ENCODE data around the gene HABP4. TPM values are rescaled to one million over a fixed set of nuclear protein-coding genes. Genes with fewer than 3 reads are reported as not detected.

Gene HABP4
- total and polyA plus RNA-seq, 9 of the 15 experiments (the other 6 are each of a cell fraction or from before 2014, with no cell fraction given), result 0.38 to 2.4 (median 1.9) TPM

- TF ChIP-seq RBM34 (IDR thresholded peaks at IDR 0.05; ENCODE audit: borderline replicate concordance, insufficient read depth, low read length), result 0 out of 2 replicates have a peak, but pooled peaks have one; percentile 89
- no peak for TF ChIP-seq ELF2 (CRISPR knock-in tag; IDR thresholded peaks at IDR 0.05)
- TF ChIP-seq EP400 (IDR thresholded peaks at IDR 0.05), result peak; percentile 82; the same call in 1 of the 2 replicates
- peak; percentile 82; the same call in 1 of the 2 replicates for TF ChIP-seq E2F5 (CRISPR knock-in tag; IDR thresholded peaks at IDR 0.05)
- TF ChIP-seq FOXK1 (CRISPR knock-in tag; IDR thresholded peaks at IDR 0.05; ENCODE audit: borderline replicate concordance), result peak; percentile 19; the same call in 1 of the 2 replicates
- TF ChIP-seq POLR2B (IDR thresholded peaks at IDR 0.05; ENCODE audit: low read depth, partially characterized antibody), result peak; percentile 88
- peak; percentile 26; the same call in 1 of the 2 replicates for TF ChIP-seq ZNF12 (CRISPR knock-in tag; IDR thresholded peaks at IDR 0.05)
- 0 out of 2 replicates have a peak, but pooled peaks have one; percentile 35 for TF ChIP-seq ZNF232 (CRISPR knock-in tag; IDR thresholded peaks at IDR 0.05)
- no peak for TF ChIP-seq SNIP1 (IDR thresholded peaks at IDR 0.05; ENCODE audit: low read depth)
- no peak for TF ChIP-seq PHB2 (IDR thresholded peaks at IDR 0.05; ENCODE audit: low read depth)
- TF ChIP-seq CGGBP1 (CRISPR knock-in tag; IDR thresholded peaks at IDR 0.05), result peak; percentile 79; the same call in 1 of the 2 replicates
- peak; percentile 50 for TF ChIP-seq CREB1 (IDR thresholded peaks at IDR 0.05)
- peak; percentile 61 for TF ChIP-seq CREB1 (CRISPR knock-in tag; IDR thresholded peaks at IDR 0.05)
- TF ChIP-seq TEAD2 (tag; IDR thresholded peaks at IDR 0.05), result no peak
- peak; percentile 65; the same call in 1 of the 2 replicates for TF ChIP-seq POLR2AphosphoS5 (IDR thresholded peaks at IDR 0.05; ENCODE audit: control insufficient read depth, insufficient read depth, low read depth, low read length)
- TF ChIP-seq DLX4 (CRISPR knock-in tag; IDR thresholded peaks at IDR 0.05), result no peak
- TF ChIP-seq, protein P1, sequence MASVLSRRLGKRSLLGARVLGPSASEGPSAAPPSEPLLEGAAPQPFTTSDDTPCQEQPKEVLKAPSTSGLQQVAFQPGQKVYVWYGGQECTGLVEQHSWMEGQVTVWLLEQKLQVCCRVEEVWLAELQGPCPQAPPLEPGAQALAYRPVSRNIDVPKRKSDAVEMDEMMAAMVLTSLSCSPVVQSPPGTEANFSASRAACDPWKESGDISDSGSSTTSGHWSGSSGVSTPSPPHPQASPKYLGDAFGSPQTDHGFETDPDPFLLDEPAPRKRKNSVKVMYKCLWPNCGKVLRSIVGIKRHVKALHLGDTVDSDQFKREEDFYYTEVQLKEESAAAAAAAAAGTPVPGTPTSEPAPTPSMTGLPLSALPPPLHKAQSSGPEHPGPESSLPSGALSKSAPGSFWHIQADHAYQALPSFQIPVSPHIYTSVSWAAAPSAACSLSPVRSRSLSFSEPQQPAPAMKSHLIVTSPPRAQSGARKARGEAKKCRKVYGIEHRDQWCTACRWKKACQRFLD (CRISPR knock-in tag; IDR thresholded peaks at IDR 0.05), result 0 out of 2 replicates have a peak, but pooled peaks have one; percentile 8
- TF ChIP-seq IFI16 (CRISPR knock-in tag; IDR thresholded peaks at IDR 0.05), result no peak
- no peak for TF ChIP-seq JUN (IDR thresholded peaks at IDR 0.05; ENCODE audit: borderline replicate concordance, low read depth, low read length)
- peak; percentile 77 for TF ChIP-seq JUN (CRISPR knock-in tag; IDR thresholded peaks at IDR 0.05; ENCODE audit: borderline replicate concordance)
- peak; percentile 58; the same call in 1 of the 2 replicates for TF ChIP-seq XRCC5 (IDR thresholded peaks at IDR 0.05; ENCODE audit: low read depth, low read length)
- peak; percentile 35; the same call in 1 of the 2 replicates for TF ChIP-seq GABPA (tag; conservative IDR thresholded peaks at IDR 0.05; ENCODE audit: low read depth)
- TF ChIP-seq, protein P2, sequence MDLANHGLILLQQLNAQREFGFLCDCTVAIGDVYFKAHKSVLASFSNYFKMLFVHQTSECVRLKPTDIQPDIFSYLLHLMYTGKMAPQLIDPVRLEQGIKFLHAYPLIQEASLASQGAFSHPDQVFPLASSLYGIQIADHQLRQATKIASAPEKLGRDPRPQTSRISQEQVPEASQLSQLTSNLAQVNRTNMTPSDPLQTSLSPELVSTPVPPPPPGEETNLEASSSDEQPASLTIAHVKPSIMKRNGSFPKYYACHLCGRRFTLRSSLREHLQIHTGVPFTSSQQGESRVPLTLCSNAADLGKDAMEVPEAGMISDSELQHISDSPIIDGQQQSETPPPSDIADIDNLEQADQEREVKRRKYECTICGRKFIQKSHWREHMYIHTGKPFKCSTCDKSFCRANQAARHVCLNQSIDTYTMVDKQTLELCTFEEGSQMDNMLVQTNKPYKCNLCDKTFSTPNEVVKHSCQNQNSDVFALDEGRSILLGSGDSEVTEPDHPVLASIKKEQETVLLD (IDR thresholded peaks at IDR 0.05), result no peak
- peak; percentile 93 for TF ChIP-seq RBFOX2 (IDR thresholded peaks at IDR 0.05; ENCODE audit: low read depth, low read length)
These were observed 31.7 kb upstream of the HABP4 start, which contains the start of gene ZNF367 (continued) for GRCh38 chr9:96418083-96418919.
